Measurements from ENCODE around the gene CDC42BPG.

GRCh38 chr11:64831411-64831891 lies 13.0 kb downstream of the CDC42BPG start:
- no peak for TF ChIP-seq POLR2A (conservative IDR thresholded peaks at IDR 0.05)
- TF ChIP-seq EZH2 (IDR thresholded peaks at IDR 0.05; ENCODE audit: borderline replicate concordance, low read depth, low read length) = no peak
- no peak for TF ChIP-seq SNIP1 (IDR thresholded peaks at IDR 0.05; ENCODE audit: low read depth)
- TF ChIP-seq ZNF133 (CRISPR knock-in tag; IDR thresholded peaks at IDR 0.05) = no peak
- TF ChIP-seq MAFK (IDR thresholded peaks at IDR 0.05; ENCODE audit: low read length) = no peak
- TF ChIP-seq CTCF (IDR thresholded peaks at IDR 0.05 in 2 of 3, conservative IDR thresholded peaks at IDR 0.05 in 1 of 3; ENCODE audit: insufficient read depth in 2 of 3, low read depth in 1 of 3, low read length in 3 of 3) = no peak
- TF ChIP-seq THRAP3 (IDR thresholded peaks at IDR 0.05; ENCODE audit: borderline replicate concordance) = no peak
- TF ChIP-seq GATA2 (CRISPR knock-in tag; IDR thresholded peaks at IDR 0.05) = no peak
- TF ChIP-seq CHD4 (IDR thresholded peaks at IDR 0.05; ENCODE audit: insufficient read depth, insufficient replicate concordance, low read depth, low read length, poor library complexity, severe bottlenecking) = no peak
- TF ChIP-seq ARID2 (IDR thresholded peaks at IDR 0.05) = no peak
- no peak for TF ChIP-seq KDM2B (CRISPR knock-in tag; IDR thresholded peaks at IDR 0.05)

All from K562 (cell line).